GM12874 (cell line): Measurements from ENCODE around the gene LCLAT1.

Experiments
- CTCF ChIP-seq: IDR thresholded peaks from 2 replicates; pipeline ENCODE4 v1.5.1; 2011; ENCODE audit warnings: low read depth, mild to moderate bottlenecking, control low read depth, low read length, moderate library complexity; ENCODE audit not compliant: insufficient read depth

Gene LCLAT1

GRCh38 chr2:30639836-30640235 is 192.8 kb downstream of the LCLAT1 start:
- TF ChIP-seq CTCF = no peak

- no peak for TF ChIP-seq CTCF
Measured at GRCh38 chr2:30641765-30642345, 194.8 kb downstream of the LCLAT1 start.

- no peak for TF ChIP-seq CTCF
Measured at GRCh38 chr2:30643674-30644073, 196.6 kb downstream of the LCLAT1 start.

GRCh38 chr2:30645081-30645744 is 198.2 kb downstream of the LCLAT1 start:
- no peak for TF ChIP-seq CTCF

GRCh38 chr2:30645745-30646119 is 198.7 kb downstream of the LCLAT1 start:
- TF ChIP-seq CTCF = no peak

GRCh38 chr2:30647752-30648457 is 200.9 kb downstream of the LCLAT1 start:
- TF ChIP-seq CTCF = no peak

- no peak for TF ChIP-seq CTCF
Measured at GRCh38 chr2:30649278-30649677, 202.2 kb downstream of the LCLAT1 start.
